Measurements from ENCODE around the gene COL6A2. TPM values are rescaled to one million over a fixed set of nuclear protein-coding genes. Genes with fewer than 3 reads are reported as not detected.

COL6A2 gene
- total RNA-seq, 1 donor from 2014 or later, result 114 TPM

DNA sequence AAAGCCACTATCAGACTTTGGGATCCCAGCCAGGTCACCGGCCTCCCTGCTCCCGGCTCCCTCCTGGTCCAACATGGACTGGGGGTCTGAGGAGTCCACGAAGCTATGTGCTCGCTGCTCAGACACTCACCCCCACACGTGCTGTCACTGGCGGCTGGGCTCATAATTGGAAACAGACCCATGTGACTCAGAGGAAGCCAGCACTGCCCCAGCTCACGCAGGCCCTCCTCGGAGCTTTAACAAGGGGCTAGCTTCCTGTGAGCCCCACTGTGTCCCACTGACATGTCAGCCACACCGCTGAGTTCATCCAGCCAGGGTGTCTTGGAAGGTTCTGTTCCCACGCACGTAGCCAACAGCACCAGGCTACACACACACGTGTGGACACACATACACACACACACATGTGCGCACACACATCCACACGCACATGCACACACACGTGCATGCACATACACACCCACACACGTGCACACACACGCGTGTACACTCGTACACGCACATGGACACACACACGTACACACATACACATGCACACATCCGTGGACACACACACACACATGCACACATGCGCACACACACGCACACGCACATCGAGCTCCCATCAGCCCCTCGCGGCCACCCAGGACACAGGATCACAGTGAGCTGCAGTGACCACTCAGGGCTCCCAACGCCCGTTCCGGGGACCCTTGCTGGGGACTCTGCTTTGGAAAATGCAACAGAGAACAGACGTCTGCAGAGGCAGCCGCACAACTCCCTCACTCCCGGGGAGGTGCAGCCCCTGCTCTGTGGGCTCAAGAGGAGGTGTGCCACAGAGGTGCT lies 18.4 kb upstream of the COL6A2 start:
- Mint-ChIP-seq H3K27me3 (peaks cover 4% of the 10 kb centered on the region), H3K4me1 (ENCODE audit: unreplicated experiment) (no peaks in the 10 kb centered on the region), H3K9me3 (no peaks in the 10 kb centered on the region), H3K4me3 (no peak overlapping the region), H3K27ac (peak overlapping the region; percentile 26), H3K36me3 (no peaks in the 10 kb centered on the region)
- DNase-seq (ENCODE audit: extremely low spot score, unreplicated experiment), result peak; percentile 68
- TF ChIP-seq, protein P1, sequence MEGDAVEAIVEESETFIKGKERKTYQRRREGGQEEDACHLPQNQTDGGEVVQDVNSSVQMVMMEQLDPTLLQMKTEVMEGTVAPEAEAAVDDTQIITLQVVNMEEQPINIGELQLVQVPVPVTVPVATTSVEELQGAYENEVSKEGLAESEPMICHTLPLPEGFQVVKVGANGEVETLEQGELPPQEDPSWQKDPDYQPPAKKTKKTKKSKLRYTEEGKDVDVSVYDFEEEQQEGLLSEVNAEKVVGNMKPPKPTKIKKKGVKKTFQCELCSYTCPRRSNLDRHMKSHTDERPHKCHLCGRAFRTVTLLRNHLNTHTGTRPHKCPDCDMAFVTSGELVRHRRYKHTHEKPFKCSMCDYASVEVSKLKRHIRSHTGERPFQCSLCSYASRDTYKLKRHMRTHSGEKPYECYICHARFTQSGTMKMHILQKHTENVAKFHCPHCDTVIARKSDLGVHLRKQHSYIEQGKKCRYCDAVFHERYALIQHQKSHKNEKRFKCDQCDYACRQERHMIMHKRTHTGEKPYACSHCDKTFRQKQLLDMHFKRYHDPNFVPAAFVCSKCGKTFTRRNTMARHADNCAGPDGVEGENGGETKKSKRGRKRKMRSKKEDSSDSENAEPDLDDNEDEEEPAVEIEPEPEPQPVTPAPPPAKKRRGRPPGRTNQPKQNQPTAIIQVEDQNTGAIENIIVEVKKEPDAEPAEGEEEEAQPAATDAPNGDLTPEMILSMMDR (conservative IDR thresholded peaks at IDR 0.05), result no peak

DNA sequence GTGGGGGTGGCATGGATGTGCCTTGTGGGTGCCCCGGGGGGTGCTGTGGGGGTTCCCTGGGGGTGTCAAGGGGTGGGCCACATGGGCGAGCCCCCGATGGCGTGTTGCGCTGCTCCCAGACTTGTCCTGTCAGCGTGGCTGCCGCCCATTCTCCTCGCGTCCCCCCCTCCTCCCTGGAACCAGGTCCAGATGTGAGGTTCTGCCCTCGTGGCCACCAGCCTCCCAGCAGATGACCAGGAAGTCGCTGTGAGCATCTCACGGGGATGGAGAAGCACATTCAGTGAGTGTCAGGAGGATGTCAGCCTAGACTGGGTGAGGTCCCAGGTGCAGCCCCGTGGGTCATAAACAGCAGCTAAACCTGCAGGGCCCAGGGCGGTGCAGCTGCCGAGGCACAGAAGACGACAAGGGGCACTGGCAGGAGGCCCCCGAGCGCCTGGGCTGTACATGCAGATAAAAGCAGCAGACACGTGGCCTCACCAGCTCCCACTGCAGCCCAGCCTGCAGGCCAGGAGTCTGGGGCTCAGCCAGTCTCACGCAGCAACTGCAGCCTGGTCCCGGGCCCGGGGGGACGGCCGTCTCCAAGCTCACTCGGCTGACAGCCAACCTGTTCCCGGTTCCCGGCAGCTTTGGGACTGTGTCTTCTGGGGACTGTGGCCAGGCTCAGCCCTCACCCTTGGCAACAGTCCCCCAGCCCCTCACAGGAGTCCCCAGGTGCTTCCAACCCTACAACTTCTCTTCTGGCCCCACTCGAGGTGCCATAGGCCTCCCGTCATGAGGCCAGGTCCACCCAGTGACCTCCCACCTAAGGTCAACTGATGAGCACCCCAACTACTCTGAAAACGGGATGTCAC lies 17.5 kb upstream of the COL6A2 start:
- peak; percentile 70 for DNase-seq (ENCODE audit: extremely low spot score, unreplicated experiment)
- Mint-ChIP-seq H3K4me1 (ENCODE audit: unreplicated experiment) (no peaks in the 10 kb centered on the region), H3K4me3 (no peak overlapping the region), H3K36me3 (no peaks in the 10 kb centered on the region), H3K27ac (no peak overlapping the region), H3K27me3 (no peaks in the 10 kb centered on the region), H3K9me3 (no peaks in the 10 kb centered on the region)
- TF ChIP-seq, protein P1 (conservative IDR thresholded peaks at IDR 0.05), result no peak

DNA sequence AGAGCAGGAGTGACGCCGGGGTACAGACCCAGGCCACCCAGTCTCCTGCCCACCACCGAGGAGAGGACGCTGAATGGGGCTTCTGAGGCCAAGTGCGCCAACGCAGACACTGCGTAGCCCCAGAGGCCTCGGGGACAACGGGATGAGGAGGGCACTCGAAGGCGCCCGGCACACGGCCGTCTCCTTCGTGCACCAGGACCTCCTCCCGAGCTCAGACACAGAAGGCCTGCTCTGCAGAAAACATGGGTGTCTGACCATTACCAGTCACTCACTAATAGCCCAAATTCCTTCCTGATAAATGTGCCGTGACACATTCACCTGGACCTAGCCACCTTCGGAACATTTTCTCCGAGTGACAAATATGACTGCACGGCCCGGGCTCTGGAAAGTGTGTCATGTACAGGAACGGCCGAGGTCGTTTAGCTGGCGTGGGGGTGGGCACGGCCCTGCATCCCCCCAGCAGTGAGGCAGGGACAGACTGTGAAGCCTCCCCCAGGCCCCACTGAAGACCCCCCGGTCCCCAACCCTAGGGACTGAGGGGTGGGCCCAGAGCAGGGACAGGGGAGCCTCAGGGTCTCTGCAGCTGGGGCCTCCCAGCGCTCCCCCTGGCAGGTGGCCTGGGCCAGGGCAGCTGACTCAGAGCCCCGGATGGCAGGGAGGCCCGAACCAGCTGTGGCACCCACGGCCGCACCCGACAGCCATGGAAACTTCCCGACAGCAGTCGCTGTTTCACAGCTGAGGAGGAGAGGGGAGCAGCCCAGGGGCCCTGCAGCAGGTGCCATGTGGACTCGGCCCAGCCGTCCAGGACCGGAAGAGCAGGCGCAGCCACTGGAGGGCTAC lies 16.7 kb upstream of the COL6A2 start:
- peak; percentile 67 for DNase-seq (ENCODE audit: extremely low spot score, unreplicated experiment)
- H3K4me3 Mint-ChIP-seq, result no peak overlapping the region
- peaks cover 5% of the 10 kb centered on the region for H3K27me3 Mint-ChIP-seq
- no peaks in the 10 kb centered on the region for H3K9me3 Mint-ChIP-seq
- H3K27ac Mint-ChIP-seq, result no peak overlapping the region
- TF ChIP-seq, protein P1 (conservative IDR thresholded peaks at IDR 0.05), result no peak
- no peaks in the 10 kb centered on the region for H3K36me3 Mint-ChIP-seq
- no peaks in the 10 kb centered on the region for H3K4me1 Mint-ChIP-seq (ENCODE audit: unreplicated experiment)

DNA sequence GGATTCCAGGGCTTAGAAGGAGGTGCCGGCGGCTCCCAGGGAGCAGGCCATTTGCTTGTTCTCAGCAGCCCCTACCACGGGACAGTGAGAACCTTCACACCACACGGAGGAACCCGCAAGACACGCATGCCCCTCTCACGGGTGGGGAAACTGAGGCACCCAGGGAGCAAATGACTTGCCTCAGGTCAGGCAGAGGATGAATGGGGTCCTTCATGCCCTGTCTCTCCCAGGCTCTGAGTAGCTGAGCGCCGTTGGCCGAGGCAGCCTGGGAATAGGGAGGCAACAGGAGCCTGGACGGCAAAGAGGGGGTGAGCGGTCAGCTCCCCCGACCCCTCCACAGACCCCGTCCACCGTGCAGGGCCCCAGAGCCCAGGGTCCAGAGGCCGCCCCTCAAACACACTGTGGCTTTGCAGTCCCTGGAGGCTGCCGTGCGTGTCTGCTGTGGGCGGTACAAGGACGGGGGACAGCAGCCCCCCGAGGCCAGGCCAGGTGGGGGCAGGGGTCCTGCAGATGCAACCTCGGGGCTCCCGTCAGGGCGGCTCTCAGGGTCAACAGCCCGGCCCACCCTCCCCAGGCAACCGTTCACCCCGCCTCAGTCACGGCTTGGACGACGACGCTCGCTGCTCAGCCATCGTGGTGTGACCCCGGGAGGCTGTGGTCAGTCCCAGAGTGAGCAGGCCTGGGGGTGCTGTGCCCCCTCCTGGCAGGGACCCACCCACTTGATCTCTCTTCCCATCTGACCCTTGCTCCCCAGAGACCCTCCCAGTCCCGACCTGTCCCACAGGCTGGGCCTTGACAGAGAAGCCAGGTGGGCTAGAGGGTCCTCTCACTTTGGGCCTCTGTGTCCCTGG lies 15.8 kb upstream of the COL6A2 start:
- Mint-ChIP-seq H3K36me3 (no peaks in the 10 kb centered on the region), H3K27ac (no peak overlapping the region), H3K27me3 (peaks cover 5% of the 10 kb centered on the region), H3K4me1 (ENCODE audit: unreplicated experiment) (no peaks in the 10 kb centered on the region), H3K4me3 (no peak overlapping the region), H3K9me3 (no peaks in the 10 kb centered on the region)
- DNase-seq (ENCODE audit: extremely low spot score, unreplicated experiment), result peak; percentile 58
- TF ChIP-seq, protein P1 (conservative IDR thresholded peaks at IDR 0.05), result no peak

DNA sequence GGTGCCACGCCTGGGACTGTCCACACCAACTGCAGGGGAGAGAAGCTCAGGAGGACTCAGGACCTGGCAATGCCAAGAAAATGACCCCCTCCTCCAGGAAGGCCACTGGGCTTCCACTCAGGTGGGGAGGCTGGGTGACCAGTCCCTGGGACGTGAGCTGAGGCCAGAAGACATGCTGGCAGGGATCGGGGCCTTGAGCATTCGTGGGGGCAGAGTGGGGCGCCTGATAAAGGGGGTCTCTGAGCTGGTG lies 15.3 kb upstream of the COL6A2 start:
- no peak overlapping the region for H3K4me3 Mint-ChIP-seq

More for the DNA sequence above, 15.3 kb upstream of the COL6A2 start:
- Mint-ChIP-seq H3K27ac (no peak overlapping the region), H3K9me3 (no peaks in the 10 kb centered on the region), H3K36me3 (no peaks in the 10 kb centered on the region), H3K4me1 (ENCODE audit: unreplicated experiment) (no peaks in the 10 kb centered on the region), H3K27me3 (peaks cover 5% of the 10 kb centered on the region)
- no peak for DNase-seq (ENCODE audit: extremely low spot score, unreplicated experiment)
- TF ChIP-seq, protein P1 (conservative IDR thresholded peaks at IDR 0.05), result no peak
